ENCODE measurements around the gene BGLAP. TPM values are rescaled to one million over a fixed set of nuclear protein-coding genes. Genes with fewer than 3 reads are reported as not detected.
"Not testable (repeated sequence)": the region's sequence is repeated elsewhere in the genome, so short reads cannot be mapped to it uniquely, and the experiment has no call there.

The BGLAP gene
- total and polyA plus RNA-seq, 8 donors, result 0.60 to 4.8 (median 1.2) TPM

DNA sequence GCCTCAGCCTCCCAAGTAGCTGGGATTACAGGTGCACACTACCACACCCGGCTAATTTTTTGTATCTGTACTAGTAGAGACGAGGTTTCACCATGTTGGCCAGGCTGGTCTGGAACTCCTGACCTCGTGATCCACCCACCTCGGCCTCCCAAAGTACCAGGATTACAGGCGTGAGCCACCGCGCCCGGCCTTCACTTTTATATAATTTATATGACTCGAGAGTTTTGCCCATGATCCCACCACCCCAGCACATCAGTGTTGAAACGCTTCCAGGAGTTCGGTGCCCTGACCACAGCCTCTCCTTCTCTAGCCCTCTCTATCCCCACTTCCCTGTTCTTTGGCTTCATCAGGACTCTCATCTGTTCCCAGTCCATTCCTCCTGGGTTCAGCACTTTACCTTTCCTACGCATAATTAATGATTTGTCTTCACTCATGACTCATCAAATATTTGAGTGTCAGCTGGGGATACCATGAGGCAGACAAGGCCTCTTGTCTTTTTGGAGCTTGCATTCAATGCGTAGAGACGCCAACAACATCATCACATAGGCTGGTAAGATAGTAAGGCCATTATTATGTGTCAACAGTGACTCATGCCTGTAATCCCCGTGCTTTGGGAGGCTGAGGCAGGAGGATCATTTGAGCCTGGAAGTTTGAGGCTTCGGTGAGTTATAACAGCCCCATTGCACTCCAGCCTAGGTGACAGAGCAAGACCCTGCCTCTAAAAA is 27.8 kb upstream of the BGLAP start:
- Histone ChIP-seq H3K27ac (peak overlapping the region in 1 of 4 donors; percentile 95), H3K4me1 (peaks cover 10 to 26% (median 19%) of the 10 kb centered on the region in 3 donors), H3K9me3 (no peaks in the 10 kb centered on the region), H3K36me3 (no peaks in the 10 kb centered on the region), H3K4me3 (peak overlapping the region in 2 of 4 donors; percentile 54 to 66), H3K27me3 (no peaks in the 10 kb centered on the region)
- TF ChIP-seq, protein P1, sequence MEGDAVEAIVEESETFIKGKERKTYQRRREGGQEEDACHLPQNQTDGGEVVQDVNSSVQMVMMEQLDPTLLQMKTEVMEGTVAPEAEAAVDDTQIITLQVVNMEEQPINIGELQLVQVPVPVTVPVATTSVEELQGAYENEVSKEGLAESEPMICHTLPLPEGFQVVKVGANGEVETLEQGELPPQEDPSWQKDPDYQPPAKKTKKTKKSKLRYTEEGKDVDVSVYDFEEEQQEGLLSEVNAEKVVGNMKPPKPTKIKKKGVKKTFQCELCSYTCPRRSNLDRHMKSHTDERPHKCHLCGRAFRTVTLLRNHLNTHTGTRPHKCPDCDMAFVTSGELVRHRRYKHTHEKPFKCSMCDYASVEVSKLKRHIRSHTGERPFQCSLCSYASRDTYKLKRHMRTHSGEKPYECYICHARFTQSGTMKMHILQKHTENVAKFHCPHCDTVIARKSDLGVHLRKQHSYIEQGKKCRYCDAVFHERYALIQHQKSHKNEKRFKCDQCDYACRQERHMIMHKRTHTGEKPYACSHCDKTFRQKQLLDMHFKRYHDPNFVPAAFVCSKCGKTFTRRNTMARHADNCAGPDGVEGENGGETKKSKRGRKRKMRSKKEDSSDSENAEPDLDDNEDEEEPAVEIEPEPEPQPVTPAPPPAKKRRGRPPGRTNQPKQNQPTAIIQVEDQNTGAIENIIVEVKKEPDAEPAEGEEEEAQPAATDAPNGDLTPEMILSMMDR (IDR thresholded peaks at IDR 0.05), result no peak
- FAIRE-seq, result no peak
- ATAC-seq, result no peak
- intact Hi-C loops (cut with DNase I), result no loop called here
- no peak for DNase-seq
- 76 to 79% methylated on average over 16 of the region's 16 CpGs for WGBS, 2 donors

DNA sequence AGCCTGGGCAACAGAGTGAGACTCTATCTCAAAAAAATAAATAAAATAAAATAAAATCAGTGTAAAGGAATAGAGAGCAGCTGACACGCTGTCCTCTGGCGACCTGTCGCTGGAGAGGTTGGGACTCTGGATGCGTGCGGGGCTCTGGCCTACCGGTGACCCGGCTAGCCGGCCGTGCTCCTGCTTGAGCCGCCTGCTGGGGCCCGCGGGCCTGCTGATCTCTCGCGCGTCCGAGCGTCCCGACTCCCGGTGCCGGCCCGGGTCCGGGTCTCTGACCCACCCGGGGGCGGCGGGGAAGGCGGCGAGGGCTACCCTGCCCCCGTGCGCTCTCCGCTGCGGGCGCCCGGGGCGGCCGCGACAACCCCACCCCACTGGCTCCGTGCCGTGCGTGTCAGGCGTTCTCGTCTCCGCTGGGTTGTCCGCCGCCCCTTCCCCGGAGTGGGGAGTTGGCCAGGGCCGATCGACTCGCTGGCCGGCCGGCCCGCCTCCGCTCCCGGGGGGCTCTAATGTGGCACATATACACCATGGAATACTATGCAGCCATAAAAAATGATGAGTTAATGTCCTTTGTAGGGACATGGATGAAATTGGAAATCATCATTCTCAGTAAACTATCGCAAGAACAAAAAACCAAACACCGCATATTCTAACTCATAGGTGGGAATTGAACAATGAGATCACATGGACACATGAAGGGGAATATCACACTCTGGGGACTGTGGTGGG is 25.5 kb upstream of the BGLAP start:
- Histone ChIP-seq H3K36me3 (peaks cover 0 to 11% (median 0%) of the 10 kb centered on the region in 3 donors), H3K4me1 (peaks cover 10 to 26% (median 19%) of the 10 kb centered on the region in 3 donors)
- intact Hi-C loops (cut with DNase I); H3K27me3 ChIP-seq; H3K27ac ChIP-seq; H3K9me3 ChIP-seq; ATAC-seq; H3K4me3 ChIP-seq: not testable (repeated sequence)
- 90 to 92% methylated on average over 54 to 55 of the region's 55 CpGs for WGBS, 2 donors
- peak; percentile 84 for FAIRE-seq
- DNase-seq, result peak in 1 of 6 donors; percentile 60

DNA sequence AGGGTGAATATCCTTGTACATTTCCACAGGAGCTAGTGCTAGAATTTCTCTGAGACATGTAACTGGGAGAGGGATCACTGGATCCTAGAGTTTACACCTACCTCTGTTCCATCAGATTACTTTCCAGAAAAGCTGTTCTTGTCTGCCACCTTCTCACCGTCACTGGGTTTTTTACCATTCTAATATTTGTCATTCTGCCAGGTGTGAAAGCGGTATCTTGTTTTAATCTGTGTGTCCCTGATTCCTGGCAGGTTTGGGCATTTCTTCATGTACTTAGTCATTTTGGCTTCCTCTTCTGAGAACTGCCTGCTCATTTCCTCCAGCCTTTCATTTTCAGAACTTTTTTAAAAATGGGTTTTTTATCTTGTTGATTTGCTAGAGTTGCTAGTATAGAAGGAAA is 24.1 kb upstream of the BGLAP start:
- intact Hi-C loops (cut with DNase I), result no loop called here
- peaks cover 0 to 13% (median 4%) of the 10 kb centered on the region in 3 donors for H3K36me3 ChIP-seq
- TF ChIP-seq, protein P1 (IDR thresholded peaks at IDR 0.05), result no peak
- WGBS, 2 donors, result 8 to 18% methylated on average over 2 of the region's 2 CpGs
- H3K4me3 ChIP-seq, result no peak overlapping the region
- H3K4me1 ChIP-seq, result peaks cover 10 to 26% (median 19%) of the 10 kb centered on the region in 3 donors
- no peak for FAIRE-seq
- H3K27me3 ChIP-seq, result no peaks in the 10 kb centered on the region
- peak; percentile 13 to 45 (median 31) for ATAC-seq
- no peak for DNase-seq
- H3K9me3 ChIP-seq, result no peaks in the 10 kb centered on the region
- H3K27ac ChIP-seq, result peak overlapping the region in 2 of 4 donors; percentile 52 to 61

DNA sequence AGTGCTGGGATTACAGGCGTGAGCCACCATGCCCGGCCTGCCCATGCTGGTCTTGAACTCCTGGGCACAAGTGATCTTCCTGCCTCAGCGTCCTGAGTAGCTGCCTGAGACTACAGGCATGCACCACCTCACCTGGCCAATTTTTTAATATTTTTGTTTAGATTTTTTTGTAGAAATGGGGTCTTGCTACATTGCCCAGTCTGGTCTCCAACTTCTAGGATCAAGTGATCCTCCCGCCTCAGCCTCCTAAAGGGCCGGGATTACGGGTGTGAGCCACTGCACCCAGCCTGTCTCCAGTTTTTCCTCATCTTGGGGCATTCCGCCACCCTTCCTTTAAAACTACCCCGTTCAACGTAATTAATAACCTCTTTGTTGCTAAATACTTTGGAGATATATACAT is 21.8 kb upstream of the BGLAP start:
- no peaks in the 10 kb centered on the region for H3K9me3 ChIP-seq
- H3K27ac ChIP-seq, result no peak overlapping the region
- intact Hi-C loops (cut with DNase I), result loop anchor here in 2 of 3 donors (5.0 kb wide), 3 partner anchors 73 to 133 kb away; no protein-coding TSS in a partner anchor
- TF ChIP-seq, protein P1 (IDR thresholded peaks at IDR 0.05), result no peak
- DNase-seq (no peak), FAIRE-seq (no peak), ATAC-seq (no peak)
- H3K4me1 ChIP-seq, result peaks cover 0 to 19% (median 12%) of the 10 kb centered on the region in 3 donors
- H3K36me3 ChIP-seq, result peaks cover 4 to 25% (median 8%) of the 10 kb centered on the region in 3 donors
- WGBS, 2 donors, result 94 to 97% methylated on average over 9 of the region's 9 CpGs
- H3K4me3 ChIP-seq, result no peak overlapping the region
- no peaks in the 10 kb centered on the region for H3K27me3 ChIP-seq

DNA sequence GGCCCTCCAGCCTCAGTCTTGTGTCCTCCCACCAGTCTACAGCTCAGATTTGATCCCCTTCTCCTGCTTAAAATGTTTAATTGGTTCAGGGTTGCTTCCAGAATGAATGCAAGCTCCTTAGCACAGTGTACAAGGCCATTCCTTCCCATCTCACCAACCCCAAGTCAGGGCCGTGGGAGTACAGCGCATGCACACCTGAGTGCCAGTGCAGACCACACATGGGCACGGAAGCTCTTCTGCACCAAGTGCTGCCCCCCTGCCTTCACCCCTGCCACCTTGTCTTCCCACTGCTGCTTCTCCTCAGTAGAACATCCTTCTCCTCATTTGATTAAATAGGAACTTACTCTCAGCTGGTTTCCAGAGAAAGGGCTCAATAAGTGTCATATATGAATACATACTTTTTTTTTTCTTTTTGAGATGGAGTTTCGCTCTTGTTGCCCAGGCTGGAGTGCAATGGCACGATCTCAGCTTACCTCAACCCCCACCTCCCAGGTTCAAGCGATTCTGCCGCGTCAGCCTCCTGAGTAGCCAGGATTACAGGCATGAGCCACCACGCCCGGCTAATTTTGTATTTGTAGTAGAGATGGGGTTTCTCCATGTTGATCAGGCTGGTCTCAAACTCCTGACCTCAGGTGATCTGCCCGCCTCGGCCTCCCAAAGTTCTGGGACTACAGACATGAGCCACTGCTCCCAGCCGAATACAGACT is 19.8 kb upstream of the BGLAP start:
- FAIRE-seq, result no peak
- H3K36me3 ChIP-seq, result peaks cover 4 to 30% (median 12%) of the 10 kb centered on the region in 3 donors
- 93 to 94% methylated on average over 13 of the region's 13 CpGs for WGBS, 2 donors
- no peaks in the 10 kb centered on the region for H3K27me3 ChIP-seq
- no peaks in the 10 kb centered on the region for H3K9me3 ChIP-seq
- DNase-seq, result no peak
- no peak overlapping the region for H3K27ac ChIP-seq
- intact Hi-C loops (cut with DNase I), result loop anchor here in 2 of 3 donors (5.0 kb wide), 3 partner anchors 75 to 135 kb away; no protein-coding TSS in a partner anchor
- TF ChIP-seq, protein P1 (IDR thresholded peaks at IDR 0.05), result no peak
- ATAC-seq, result no peak
- H3K4me1 ChIP-seq, result peaks cover 0 to 18% (median 11%) of the 10 kb centered on the region in 3 donors
- H3K4me3 ChIP-seq, result no peak overlapping the region
